NT2/D1 (cell line): ENCODE data around the gene LAMP1.

ENCODE experiments used
- SUZ12 ChIP-seq: IDR thresholded peaks from 2 replicates; pipeline ENCODE4 v1.6.1; 2011; ENCODE audit not compliant: insufficient read length, insufficient read depth; ENCODE audit errors: extremely low read depth
- YY1 ChIP-seq: IDR thresholded peaks from 2 replicates; pipeline ENCODE4 v1.6.1; 2011; ENCODE audit not compliant: insufficient read length, insufficient read depth

- TF ChIP-seq YY1 (no peak), SUZ12 (no peak)
Observed at GRCh38 chr13:113293686-113294085, 3.4 kb upstream of the LAMP1 start.
